ENCODE measurements around the gene KCNJ12.
"Not testable (repeated sequence)": the region's sequence is repeated elsewhere in the genome, so short reads cannot be mapped to it uniquely, and the experiment has no call there.

DNA sequence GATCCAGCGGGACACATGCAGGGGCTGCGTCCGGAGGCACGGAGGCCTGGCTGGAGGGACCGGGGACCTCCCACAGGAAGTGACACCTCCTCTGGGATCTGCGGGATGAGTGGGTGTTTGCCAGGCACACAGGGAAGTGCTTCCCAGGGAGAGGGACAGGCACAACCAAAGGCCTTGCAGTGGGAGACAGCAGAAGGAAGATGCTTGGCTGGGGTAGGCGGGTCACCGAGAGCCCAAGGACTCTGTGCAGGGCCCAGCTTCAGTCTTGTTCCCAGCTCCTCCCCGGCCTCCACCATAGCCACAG is 47.0 kb downstream of the KCNJ12 start:
- not testable (repeated sequence) for TF ChIP-seq TEAD4 (CRISPR knock-in tag; IDR thresholded peaks at IDR 0.05); FOXK1 (CRISPR knock-in tag; IDR thresholded peaks at IDR 0.05); CTCF (IDR thresholded peaks at IDR 0.05); TCF7 (CRISPR knock-in tag; IDR thresholded peaks at IDR 0.05; ENCODE audit: low read depth); FOXJ3 (CRISPR knock-in tag; IDR thresholded peaks at IDR 0.05; ENCODE audit: borderline replicate concordance); SP1 (CRISPR knock-in tag; conservative IDR thresholded peaks at IDR 0.05); PRRX2 (CRISPR knock-in tag; IDR thresholded peaks at IDR 0.05); ATF6 (CRISPR knock-in tag; IDR thresholded peaks at IDR 0.05); ATF2 (CRISPR knock-in tag; IDR thresholded peaks at IDR 0.05; ENCODE audit: borderline replicate concordance, low read depth)
- TF ChIP-seq, protein P1, sequence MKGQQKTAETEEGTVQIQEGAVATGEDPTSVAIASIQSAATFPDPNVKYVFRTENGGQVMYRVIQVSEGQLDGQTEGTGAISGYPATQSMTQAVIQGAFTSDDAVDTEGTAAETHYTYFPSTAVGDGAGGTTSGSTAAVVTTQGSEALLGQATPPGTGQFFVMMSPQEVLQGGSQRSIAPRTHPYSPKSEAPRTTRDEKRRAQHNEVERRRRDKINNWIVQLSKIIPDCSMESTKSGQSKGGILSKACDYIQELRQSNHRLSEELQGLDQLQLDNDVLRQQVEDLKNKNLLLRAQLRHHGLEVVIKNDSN (CRISPR knock-in tag; IDR thresholded peaks at IDR 0.05) = not testable (repeated sequence)
